ENCODE data around the gene MPO.

GRCh38 chr17:58305626-58306025 lies 24.9 kb upstream of the MPO start:
- no peak for TF ChIP-seq GLIS3 (CRISPR knock-in tag; IDR thresholded peaks at IDR 0.05)
- no peak for TF ChIP-seq PATZ1 (CRISPR knock-in tag; IDR thresholded peaks at IDR 0.05; ENCODE audit: borderline replicate concordance)

All from SK-N-SH treated with all-trans-retinoic acid at 6 μM for 48 hours (cell line).